Caco-2 (cell line): ENCODE results near the gene DOCK10. TPM values are rescaled to one million over a fixed set of nuclear protein-coding genes. Genes with fewer than 3 reads are reported as not detected.

Source experiments
- BruUV-seq: library from RNA; stranded (reverse); fragments of 400-500 nt; replicated peaks from 2 replicates; lab custom pipeline; 2021; lab: Mats Ljungman, UMichigan
- CTCF ChIA-PET: fragments of 300-600 bp; sonication (Branson Sonifier 250); formaldehyde crosslinking; loops from one replicate; lab custom pipeline; 2022; ENCODE audit warnings: antibody characterized with exemption; lab: Charles Lee
- POLR2A ChIA-PET: fragments of 300-600 bp; sonication (Branson Sonifier 250); formaldehyde crosslinking; loops from one replicate; lab custom pipeline; 2022; ENCODE audit warnings: antibody characterized with exemption; lab: Charles Lee
- DNase-seq, 2 experiments: peaks; one replicate each; pipeline versions ENCODE4 v3.0.0 to v3.0.0-alpha.2; 2020 to 2022
- H3K27me3 ChIP-seq: replicated peaks from 2 replicates; pipeline ENCODE4 v1.6.0; 2011; ENCODE audit warnings: low read length; ENCODE audit not compliant: control insufficient read depth, insufficient read depth
- H3K36me3 ChIP-seq: 2 replicates; pipeline ENCODE4 v1.5.1; 2011; ENCODE audit warnings: low read length; ENCODE audit not compliant: control insufficient read depth, insufficient read depth
- H3K4me1 ChIP-seq: fragments of 250-450 bp; sonication (Bioruptor Pico); 2 replicates; pipeline ENCODE4 v1.5.1; 2020; ENCODE audit warnings: mild to moderate bottlenecking
- H3K4me3 ChIP-seq: 2 replicates; pipeline ENCODE4 v1.5.1; 2011; ENCODE audit warnings: low read depth, mild to moderate bottlenecking, control low read depth, low read length
- H3K9me3 ChIP-seq: fragments of 250-450 bp; sonication (Bioruptor Pico); 2 replicates; pipeline ENCODE4 v1.5.1; 2020; ENCODE audit warnings: mild to moderate bottlenecking, moderate library complexity
- H3K27ac Mint-ChIP-seq: one replicate; pipeline ENCODE4 v1.8.0; 2022; ENCODE audit warnings: mixed read lengths; ENCODE audit not compliant: unreplicated experiment
- H3K27me3 Mint-ChIP-seq: one replicate; pipeline ENCODE4 v1.8.0; 2022; ENCODE audit warnings: mixed read lengths; ENCODE audit not compliant: insufficient read depth, unreplicated experiment
- H3K36me3 Mint-ChIP-seq: one replicate; pipeline ENCODE4 v1.8.0; 2022; ENCODE audit warnings: mild to moderate bottlenecking, mixed read lengths; ENCODE audit not compliant: insufficient read depth, unreplicated experiment
- H3K4me1 Mint-ChIP-seq: one replicate; pipeline ENCODE4 v1.8.0; 2022; ENCODE audit warnings: low read depth, mixed read lengths; ENCODE audit not compliant: unreplicated experiment
- H3K4me3 Mint-ChIP-seq: one replicate; pipeline ENCODE4 v1.8.0; 2022; ENCODE audit warnings: mild to moderate bottlenecking, moderate library complexity, mixed read lengths; ENCODE audit not compliant: unreplicated experiment
- H3K9me3 Mint-ChIP-seq: one replicate; pipeline ENCODE4 v1.8.0; 2022; ENCODE audit warnings: mixed read lengths; ENCODE audit not compliant: unreplicated experiment
- intact Hi-C: fragments of 100-400 bp; cut with micrococcal nuclease; formaldehyde crosslinking; loops from one replicate; pipeline ENCODE4 v1.10.0; 2022; ENCODE audit not compliant: unreplicated experiment
- total RNA-seq: library from RNA; stranded (reverse); gene quantifications from 2 replicates; pipeline ENCODE4 v1.2.3, GENCODE V29; 2022
- TF ChIP-seq, protein P1 (sequence below), 2 experiments: fragments of 200-600 bp in 1 of 2; IDR thresholded peaks; 1 replicate in 1 of 2; 2 replicates in 1 of 2; pipeline versions ENCODE4 v1.5.1 to v1.8.0; 2011 to 2022; ENCODE audit warnings: antibody characterized with exemption in 1 of 2, control low read depth in 1 of 2, inconsistent platforms in 1 of 2, low read depth in 1 of 2, low read length in 1 of 2, mild to moderate bottlenecking in 1 of 2, moderate library complexity in 1 of 2; ENCODE audit not compliant: insufficient read depth in 1 of 2, severe bottlenecking in 1 of 2, unreplicated experiment in 1 of 2

DOCK10 gene
- total RNA-seq, 1 experiment from 2014 or later = not detected

DNA sequence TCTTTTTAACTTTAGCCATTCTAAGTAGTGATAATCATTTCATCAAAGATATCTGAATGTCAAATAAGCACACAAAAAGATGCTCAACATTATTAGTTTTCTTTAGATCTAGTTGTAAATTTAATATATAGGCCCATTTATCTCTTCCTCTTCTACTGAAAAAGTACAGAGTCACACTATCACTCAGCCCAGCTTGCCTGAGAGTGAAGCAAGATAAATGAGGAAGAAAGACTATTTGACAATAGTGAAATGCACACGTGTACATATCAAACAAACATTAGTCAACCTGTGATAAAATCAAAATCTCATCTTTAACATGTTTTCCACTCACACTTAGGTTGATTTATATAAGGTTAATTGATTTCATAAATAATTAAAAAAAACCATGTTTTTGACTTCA is 242.6 kb downstream of the DOCK10 start:
- no peak overlapping the region for H3K27ac Mint-ChIP-seq
- ChIA-PET CTCF (no interaction called here), POLR2A (no interaction called here)
- intact Hi-C loops = no loop called here
- H3K27me3 Mint-ChIP-seq = peaks cover 3% of the 10 kb centered on the region
- H3K36me3 Mint-ChIP-seq = no peaks in the 10 kb centered on the region
- no peaks in the 10 kb centered on the region for H3K9me3 Mint-ChIP-seq
- TF ChIP-seq, protein P1, sequence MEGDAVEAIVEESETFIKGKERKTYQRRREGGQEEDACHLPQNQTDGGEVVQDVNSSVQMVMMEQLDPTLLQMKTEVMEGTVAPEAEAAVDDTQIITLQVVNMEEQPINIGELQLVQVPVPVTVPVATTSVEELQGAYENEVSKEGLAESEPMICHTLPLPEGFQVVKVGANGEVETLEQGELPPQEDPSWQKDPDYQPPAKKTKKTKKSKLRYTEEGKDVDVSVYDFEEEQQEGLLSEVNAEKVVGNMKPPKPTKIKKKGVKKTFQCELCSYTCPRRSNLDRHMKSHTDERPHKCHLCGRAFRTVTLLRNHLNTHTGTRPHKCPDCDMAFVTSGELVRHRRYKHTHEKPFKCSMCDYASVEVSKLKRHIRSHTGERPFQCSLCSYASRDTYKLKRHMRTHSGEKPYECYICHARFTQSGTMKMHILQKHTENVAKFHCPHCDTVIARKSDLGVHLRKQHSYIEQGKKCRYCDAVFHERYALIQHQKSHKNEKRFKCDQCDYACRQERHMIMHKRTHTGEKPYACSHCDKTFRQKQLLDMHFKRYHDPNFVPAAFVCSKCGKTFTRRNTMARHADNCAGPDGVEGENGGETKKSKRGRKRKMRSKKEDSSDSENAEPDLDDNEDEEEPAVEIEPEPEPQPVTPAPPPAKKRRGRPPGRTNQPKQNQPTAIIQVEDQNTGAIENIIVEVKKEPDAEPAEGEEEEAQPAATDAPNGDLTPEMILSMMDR (IDR thresholded peaks at IDR 0.05; ENCODE audit: insufficient read depth in 1 of 2, low read depth in 1 of 2, low read length in 1 of 2, severe bottlenecking in 1 of 2, unreplicated experiment in 1 of 2) = no peak
- no peaks in the 10 kb centered on the region for H3K4me1 Mint-ChIP-seq
- DNase-seq = no peak
- H3K4me3 Mint-ChIP-seq = no peak overlapping the region
- H3K4me3 ChIP-seq = no peak overlapping the region
- H3K27me3 ChIP-seq = no peaks in the 10 kb centered on the region
- H3K4me1 ChIP-seq = no peaks in the 10 kb centered on the region
- no peaks in the 10 kb centered on the region for H3K36me3 ChIP-seq
- no TSS peak for BruUV-seq
- H3K9me3 ChIP-seq = no peaks in the 10 kb centered on the region

GRCh38 chr2:224798180-224798579 is 244.1 kb downstream of the DOCK10 start:
- Mint-ChIP-seq H3K9me3 (no peaks in the 10 kb centered on the region), H3K27me3 (peaks cover 3% of the 10 kb centered on the region), H3K36me3 (no peaks in the 10 kb centered on the region), H3K4me1 (no peaks in the 10 kb centered on the region), H3K4me3 (no peak overlapping the region), H3K27ac (no peak overlapping the region)
- ChIA-PET CTCF (no interaction called here), POLR2A (no interaction called here)
- no peaks in the 10 kb centered on the region for H3K27me3 ChIP-seq
- TF ChIP-seq, protein P1 (IDR thresholded peaks at IDR 0.05; ENCODE audit: insufficient read depth in 1 of 2, low read depth in 1 of 2, low read length in 1 of 2, severe bottlenecking in 1 of 2, unreplicated experiment in 1 of 2) = no peak
- no peak for DNase-seq
- no peaks in the 10 kb centered on the region for H3K4me1 ChIP-seq
- H3K4me3 ChIP-seq = no peak overlapping the region
- no TSS peak for BruUV-seq
- no peaks in the 10 kb centered on the region for H3K36me3 ChIP-seq
- H3K9me3 ChIP-seq = no peaks in the 10 kb centered on the region
- intact Hi-C loops = no loop called here

GRCh38 chr2:224796695-224797305 is 245.5 kb downstream of the DOCK10 start:
- H3K4me3 Mint-ChIP-seq = no peak overlapping the region
- peaks cover 3% of the 10 kb centered on the region for H3K27me3 Mint-ChIP-seq
- no peak for DNase-seq
- ChIA-PET CTCF (no interaction called here), POLR2A (no interaction called here)
- H3K4me3 ChIP-seq = no peak overlapping the region
- intact Hi-C loops = no loop called here
- BruUV-seq = no TSS peak
- no peaks in the 10 kb centered on the region for H3K4me1 ChIP-seq
- H3K4me1 Mint-ChIP-seq = no peaks in the 10 kb centered on the region
- H3K36me3 ChIP-seq = no peaks in the 10 kb centered on the region
- TF ChIP-seq, protein P1 (IDR thresholded peaks at IDR 0.05; ENCODE audit: insufficient read depth in 1 of 2, low read depth in 1 of 2, low read length in 1 of 2, severe bottlenecking in 1 of 2, unreplicated experiment in 1 of 2) = no peak
- H3K9me3 Mint-ChIP-seq = no peaks in the 10 kb centered on the region
- no peaks in the 10 kb centered on the region for H3K36me3 Mint-ChIP-seq
- no peak overlapping the region for H3K27ac Mint-ChIP-seq
- no peaks in the 10 kb centered on the region for H3K9me3 ChIP-seq
- no peaks in the 10 kb centered on the region for H3K27me3 ChIP-seq
